ENCODE data around the gene TM2D1.

Gene TM2D1

DNA sequence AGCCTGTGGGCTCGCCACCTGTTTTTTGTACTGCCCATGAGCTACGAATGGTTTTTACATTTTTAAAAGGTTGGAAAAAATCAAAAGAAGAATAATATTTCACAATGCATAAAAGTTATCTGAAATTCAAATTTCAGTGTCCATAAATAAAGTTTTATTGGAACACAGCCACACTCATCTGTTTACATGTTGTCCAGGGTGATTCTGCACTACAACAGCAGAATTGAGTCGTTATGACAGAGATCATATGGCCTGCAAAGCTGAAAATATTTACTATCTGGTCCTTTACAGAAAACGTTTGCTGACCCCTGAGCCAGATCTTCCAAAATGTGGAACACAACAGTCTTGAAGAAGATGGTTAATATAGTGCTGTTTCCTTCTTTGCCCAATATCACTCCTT, 89.4 kb downstream of the TM2D1 start:
- DNase-seq (ENCODE audit: low spot score) = no peak
- TF ChIP-seq, protein P1, sequence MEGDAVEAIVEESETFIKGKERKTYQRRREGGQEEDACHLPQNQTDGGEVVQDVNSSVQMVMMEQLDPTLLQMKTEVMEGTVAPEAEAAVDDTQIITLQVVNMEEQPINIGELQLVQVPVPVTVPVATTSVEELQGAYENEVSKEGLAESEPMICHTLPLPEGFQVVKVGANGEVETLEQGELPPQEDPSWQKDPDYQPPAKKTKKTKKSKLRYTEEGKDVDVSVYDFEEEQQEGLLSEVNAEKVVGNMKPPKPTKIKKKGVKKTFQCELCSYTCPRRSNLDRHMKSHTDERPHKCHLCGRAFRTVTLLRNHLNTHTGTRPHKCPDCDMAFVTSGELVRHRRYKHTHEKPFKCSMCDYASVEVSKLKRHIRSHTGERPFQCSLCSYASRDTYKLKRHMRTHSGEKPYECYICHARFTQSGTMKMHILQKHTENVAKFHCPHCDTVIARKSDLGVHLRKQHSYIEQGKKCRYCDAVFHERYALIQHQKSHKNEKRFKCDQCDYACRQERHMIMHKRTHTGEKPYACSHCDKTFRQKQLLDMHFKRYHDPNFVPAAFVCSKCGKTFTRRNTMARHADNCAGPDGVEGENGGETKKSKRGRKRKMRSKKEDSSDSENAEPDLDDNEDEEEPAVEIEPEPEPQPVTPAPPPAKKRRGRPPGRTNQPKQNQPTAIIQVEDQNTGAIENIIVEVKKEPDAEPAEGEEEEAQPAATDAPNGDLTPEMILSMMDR (IDR thresholded peaks at IDR 0.05; ENCODE audit: borderline replicate concordance, control extremely low read depth, extremely low read depth, insufficient read depth, missing control alignments) = no peak
- in situ Hi-C loops (cut with MboI; ENCODE audit: low sequenced_read_pairs, unreplicated experiment) = no loop called here

DNA sequence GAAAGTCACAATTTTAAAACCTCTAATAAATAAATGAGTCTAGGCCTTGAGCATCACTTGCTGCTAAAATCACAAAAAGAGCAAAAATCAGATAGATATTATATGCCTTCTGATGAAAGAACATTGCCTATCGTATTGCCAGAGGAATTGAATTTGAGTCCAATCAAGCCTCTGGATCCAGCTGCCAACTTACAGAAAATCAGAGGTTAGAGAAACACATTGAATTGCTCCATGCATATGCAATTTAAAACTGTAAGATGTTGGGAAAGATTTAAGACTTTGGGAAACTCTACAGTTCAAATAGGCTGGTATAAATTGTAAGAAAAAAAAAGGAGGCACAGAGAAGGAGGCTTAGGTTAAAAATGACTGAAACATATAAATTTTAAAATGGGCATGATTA, 93.5 kb downstream of the TM2D1 start:
- TF ChIP-seq, protein P1 (IDR thresholded peaks at IDR 0.05; ENCODE audit: borderline replicate concordance, control extremely low read depth, extremely low read depth, insufficient read depth, missing control alignments) = no peak

More for the DNA sequence above, 93.5 kb downstream of the TM2D1 start:
- in situ Hi-C loops (cut with MboI; ENCODE audit: low sequenced_read_pairs, unreplicated experiment) = no loop called here
- no peak for DNase-seq (ENCODE audit: low spot score)

Data from GM13976 (cell line).